SK-N-SH (cell line): ENCODE data around the gene HNRNPH1. TPM values are rescaled to one million over a fixed set of nuclear protein-coding genes. Genes with fewer than 3 reads are reported as not detected.

Source experiments
- CTCF ChIA-PET: fragments of 300-600, 350-600 bp; formaldehyde crosslinking; extraction: SDS; loops from one replicate; lab custom pipeline; 2021; lab: Yijun Ruan, JAX
- POLR2A ChIA-PET: fragments of 350-600 bp; sonication (Branson Sonifier 250); formaldehyde crosslinking; extraction: SDS; loops from one replicate; lab custom pipeline; 2020; ENCODE audit warnings: antibody characterized with exemption, inconsistent platforms; lab: Yijun Ruan, JAX
- DNase-seq: peaks from one replicate; pipeline ENCODE4 v3.0.0; 2012
- H2AFZ ChIP-seq: fragments of 200-600 bp; sonication (generic); 2 replicates; pipeline ENCODE4 v1.8.1; 2016; ENCODE audit warnings: antibody characterized with exemption, mild to moderate bottlenecking, low read depth
- H3F3A ChIP-seq: fragments of 200-600 bp; sonication (generic); replicated peaks from 2 replicates; pipeline ENCODE3; 2016; ENCODE audit warnings: antibody characterized with exemption, mild to moderate bottlenecking; ENCODE audit not compliant: insufficient read depth
- H3K27ac ChIP-seq, 2 experiments: fragments of 200-500 bp in 1 of 2; fragments of 200-600 bp in 1 of 2; sonication (Bioruptor generic) in 1 of 2; sonication (generic), shearing (Covaris generic) in 1 of 2; 2 replicates each; pipeline versions ENCODE4 v1.5.1 to v1.6.1; 2014 to 2016; ENCODE audit warnings: low read depth in 2 of 2, inconsistent platforms in 1 of 2, low read length in 1 of 2, mild to moderate bottlenecking in 1 of 2, mixed read lengths in 1 of 2
- H3K27me3 ChIP-seq: fragments of 200-600 bp; sonication (generic), shearing (Covaris generic); 2 replicates; pipeline ENCODE4 v1.6.1; 2016; ENCODE audit warnings: mixed run types; ENCODE audit not compliant: insufficient read depth
- H3K36me3 ChIP-seq, 2 experiments: fragments of 200-500 bp in 1 of 2; fragments of 200-600 bp in 1 of 2; sonication (Bioruptor generic) in 1 of 2; sonication (generic) in 1 of 2; replicated peaks in 1 of 2; 2 replicates each; pipeline versions ENCODE3 to v1.5.1; 2014 to 2016; ENCODE audit warnings: low read length in 1 of 2, mild to moderate bottlenecking in 1 of 2; ENCODE audit not compliant: insufficient read depth in 2 of 2, control insufficient read depth in 1 of 2
- H3K4me1 ChIP-seq, 2 experiments: fragments of 200-500 bp in 1 of 2; fragments of 200-600 bp in 1 of 2; sonication (Bioruptor generic) in 1 of 2; sonication (generic), shearing (Covaris generic) in 1 of 2; 2 replicates each; pipeline versions ENCODE4 v1.5.1 to v1.6.1; 2014 to 2016; ENCODE audit warnings: low read depth in 1 of 2, low read length in 1 of 2, mixed run types in 1 of 2; ENCODE audit not compliant: insufficient read depth in 2 of 2, control insufficient read depth in 1 of 2
- H3K4me2 ChIP-seq: fragments of 200-600 bp; sonication (generic), shearing (Covaris generic); 2 replicates; pipeline ENCODE4 v1.6.1; 2017; ENCODE audit warnings: mixed run types
- H3K4me3 ChIP-seq, 2 experiments: fragments of 200-500 bp in 1 of 2; fragments of 200-600 bp in 1 of 2; sonication (Bioruptor generic) in 1 of 2; sonication (generic), shearing (Covaris generic) in 1 of 2; 2 replicates each; pipeline versions ENCODE4 v1.5.1 to v1.8.1; 2014 to 2016; ENCODE audit warnings: low read depth in 2 of 2, inconsistent platforms in 1 of 2, low read length in 1 of 2, mild to moderate bottlenecking in 1 of 2, mixed read lengths in 1 of 2, moderate library complexity in 1 of 2
- H3K79me2 ChIP-seq: fragments of 200-600 bp; sonication (generic); 2 replicates; pipeline ENCODE4 v1.8.1; 2017; ENCODE audit warnings: mild to moderate bottlenecking; ENCODE audit not compliant: insufficient read depth
- H3K9ac ChIP-seq: fragments of 200-600 bp; sonication (generic); 2 replicates; pipeline ENCODE4 v1.6.1; 2017; ENCODE audit warnings: mixed run types
- H3K9me2 ChIP-seq: fragments of 200-600 bp; sonication (generic); 2 replicates; pipeline ENCODE4 v1.6.1; 2017; ENCODE audit warnings: mixed run types
- H3K9me3 ChIP-seq: fragments of 200-600 bp; sonication (generic); 2 replicates; pipeline ENCODE4 v1.6.1; 2017; ENCODE audit warnings: mixed run types, mild to moderate bottlenecking, moderate library complexity
- H4K20me1 ChIP-seq: fragments of 200-600 bp; sonication (generic); 2 replicates; pipeline ENCODE4 v1.6.1; 2017; ENCODE audit warnings: mild to moderate bottlenecking, mixed run types; ENCODE audit not compliant: insufficient read depth
- CHD2 ChIP-seq: fragments of 150-350 bp; IDR thresholded peaks from 2 replicates; pipeline ENCODE4 v1.6.1; 2018; ENCODE audit warnings: low read length; ENCODE audit not compliant: partially characterized antibody
- ELF1 ChIP-seq: IDR thresholded peaks from 2 replicates; pipeline ENCODE4 v1.4.0; 2012
- EP300 ChIP-seq, 2 experiments: IDR thresholded peaks; 2 replicates each; pipeline versions ENCODE4 v1.4.0 to v1.6.1; 2012; ENCODE audit warnings: borderline replicate concordance in 1 of 2, low read depth in 1 of 2, low read length in 1 of 2
- FOSL2 ChIP-seq: IDR thresholded peaks from 2 replicates; pipeline ENCODE4 v1.4.0; 2012; ENCODE audit warnings: low read depth, mild to moderate bottlenecking, moderate library complexity, borderline replicate concordance
- FOXJ3 ChIP-seq: sonication (generic); formaldehyde crosslinking; IDR thresholded peaks from 2 replicates; pipeline ENCODE4 v1.5.1; 2020; ENCODE audit warnings: mild to moderate bottlenecking, missing genetic modification reagents
- GABPA ChIP-seq: IDR thresholded peaks from 2 replicates; pipeline ENCODE4 v1.4.0; 2012; ENCODE audit warnings: low read depth, mild to moderate bottlenecking
- GATA2 ChIP-seq: sonication (generic); formaldehyde crosslinking; IDR thresholded peaks from 2 replicates; pipeline ENCODE4 v1.5.0; 2020; ENCODE audit warnings: mild to moderate bottlenecking, missing genetic modification reagents
- IRF3 ChIP-seq: fragments of 150-350 bp; IDR thresholded peaks from 2 replicates; pipeline ENCODE4 v1.6.1; 2016; ENCODE audit warnings: mild to moderate bottlenecking, low read depth, low read length
- JUND ChIP-seq: IDR thresholded peaks from 2 replicates; pipeline ENCODE4 v1.4.0; 2012
- MEF2A ChIP-seq: IDR thresholded peaks from 2 replicates; pipeline ENCODE4 v1.4.0; 2012; ENCODE audit warnings: low read depth, borderline replicate concordance
- MXI1 ChIP-seq: IDR thresholded peaks from 2 replicates; pipeline ENCODE4 v1.6.1; 2012; ENCODE audit warnings: mild to moderate bottlenecking, low read depth, low read length, improper control_type of control experiment
- NFIC ChIP-seq: IDR thresholded peaks from 2 replicates; pipeline ENCODE4 v1.4.0; 2012; ENCODE audit warnings: borderline replicate concordance
- POLR2AphosphoS5 ChIP-seq: IDR thresholded peaks from 2 replicates; pipeline ENCODE4 v1.6.1; 2012; ENCODE audit warnings: low read depth, low read length
- RCOR1 ChIP-seq: fragments of 150-350 bp; IDR thresholded peaks from 2 replicates; pipeline ENCODE4 v1.6.1; 2017; ENCODE audit warnings: antibody characterized with exemption, low read length
- REST ChIP-seq: IDR thresholded peaks from 2 replicates; pipeline ENCODE4 v1.6.1; 2012; ENCODE audit warnings: mild to moderate bottlenecking, low read depth, low read length, moderate library complexity
- RFX5 ChIP-seq: IDR thresholded peaks from 2 replicates; pipeline ENCODE4 v1.6.1; 2012; ENCODE audit warnings: mild to moderate bottlenecking, improper control_type of control experiment, low read length
- SMC3 ChIP-seq: IDR thresholded peaks from 2 replicates; pipeline ENCODE4 v1.6.1; 2012; ENCODE audit warnings: low read depth, low read length, improper control_type of control experiment
- TCF12 ChIP-seq: IDR thresholded peaks from 2 replicates; pipeline ENCODE4 v1.4.0; 2012
- TEAD4 ChIP-seq: IDR thresholded peaks from 2 replicates; pipeline ENCODE4 v1.4.0; 2012; ENCODE audit warnings: mild to moderate bottlenecking, borderline replicate concordance; ENCODE audit not compliant: insufficient read depth
- USF1 ChIP-seq: IDR thresholded peaks from 2 replicates; pipeline ENCODE4 v1.4.0; 2012; ENCODE audit warnings: low read depth, borderline replicate concordance
- USF2 ChIP-seq: fragments of 150-350 bp; IDR thresholded peaks from 2 replicates; pipeline ENCODE4 v1.6.1; 2017; ENCODE audit warnings: antibody characterized with exemption, low read length, low read depth, borderline replicate concordance
- WGBS: methylation state at CpG from one replicate; pipeline ENCODE4 v1.1.6; 2017; ENCODE audit warnings: low lambda C conversion rate; 5-methylcytosine and 5-hydroxymethylcytosine counted together
- polyA plus RNA-seq, 3 experiments: library from polyadenylated mRNA; depleted of rRNA; stranded (reverse); fragments of >200 nt; gene quantifications; 2 replicates each; pipeline ENCODE4 v1.2.3, GENCODE V29; 2012

Gene HNRNPH1
- polyA plus RNA-seq, 1 of the 3 experiments (the other 2 are of a cell fraction): 192 TPM

- TF ChIP-seq RCOR1: no peak
- TF ChIP-seq JUND: no peak
- no peak for TF ChIP-seq SMC3
- no peak for TF ChIP-seq GATA2 (CRISPR knock-in tag)
- H3K36me3 ChIP-seq: peaks cover 25 to 53% of the 10 kb centered on the region in 2 experiments
- H3K79me2 ChIP-seq: peaks cover 3% of the 10 kb centered on the region; the same call in 1 of the 2 replicates
- DNase-seq: no peak
- no peak overlapping the region for H3K27ac ChIP-seq
- no peaks in the 10 kb centered on the region for H3K9me2 ChIP-seq
- ChIA-PET POLR2A (no interaction called here), CTCF (no interaction called here)
- H3K27me3 ChIP-seq: no peaks in the 10 kb centered on the region
- H3K9ac ChIP-seq: no peak overlapping the region
- WGBS: 95% methylated on average over 42 of the region's 42 CpGs
- H4K20me1 ChIP-seq: no peaks in the 10 kb centered on the region
- H3K4me2 ChIP-seq: no peak overlapping the region
- no peak overlapping the region for H3K4me3 ChIP-seq
- no peaks in the 10 kb centered on the region for H3F3A ChIP-seq
- no peak overlapping the region for H2AFZ ChIP-seq
- no peaks in the 10 kb centered on the region for H3K9me3 ChIP-seq
- H3K4me1 ChIP-seq: no peaks in the 10 kb centered on the region
Observed at GRCh38 chr5:179577286-179577960, 46.0 kb downstream of the HNRNPH1 start.

- Histone ChIP-seq H3K9ac (no peak overlapping the region), H3K9me3 (no peaks in the 10 kb centered on the region), H3K27me3 (no peaks in the 10 kb centered on the region), H4K20me1 (no peaks in the 10 kb centered on the region), H3K36me3 (peaks cover 50 to 56% of the 10 kb centered on the region in 2 experiments), H3K27ac (no peak overlapping the region), H3K9me2 (no peaks in the 10 kb centered on the region), H3K4me2 (no peak overlapping the region), H3K79me2 (peaks cover 2% of the 10 kb centered on the region; the same call in 1 of the 2 replicates), H3K4me3 (no peak overlapping the region), H3K4me1 (no peaks in the 10 kb centered on the region), H2AFZ (no peak overlapping the region), H3F3A (no peaks in the 10 kb centered on the region)
- TF ChIP-seq IRF3 (no peak), CHD2 (no peak), ELF1 (no peak), JUND (no peak), GABPA (no peak), TCF12 (no peak), MXI1 (no peak), USF1 (no peak), USF2 (no peak), EP300 (IDR thresholded peaks at IDR 0.05; ENCODE audit: borderline replicate concordance in 1 of 2, low read depth in 1 of 2, low read length in 1 of 2) (no peak), REST (no peak), FOSL2 (no peak), FOXJ3 (CRISPR knock-in tag) (no peak), MEF2A (no peak), RFX5 (no peak), POLR2AphosphoS5 (no peak), NFIC (no peak), SMC3 (no peak), TEAD4 (no peak)
- no peak for DNase-seq
- POLR2A ChIA-PET: no interaction called here
- 93% methylated on average over 5 of the region's 8 CpGs for whole genome bisulfite sequencing
- CTCF ChIA-PET: interaction anchor here (1.1 kb wide), 1 partner anchor 30 kb away, joined by 3 read pairs; no protein-coding TSS in a partner anchor
Observed at GRCh38 chr5:179572386-179572785, 51.1 kb downstream of the HNRNPH1 start.
